Colonic mucosa (tissue), 4 donors: ENCODE measurements around the gene AOPEP. TPM values are rescaled to one million over a fixed set of nuclear protein-coding genes. Genes with fewer than 3 reads are reported as not detected.

ENCODE experiments used
- DNase-seq: peaks from one replicate; pipeline ENCODE4 v3.0.0-alpha.2; 2020
- H3K27ac ChIP-seq: fragments of 200-600 bp; one replicate; pipeline ENCODE4 v1.8.0; 2021
- H3K27me3 ChIP-seq: fragments of 200-600 bp; one replicate; pipeline ENCODE4 v1.8.0; 2021
- H3K36me3 ChIP-seq: fragments of 200-600 bp; one replicate; pipeline ENCODE4 v1.8.0; 2021
- H3K4me1 ChIP-seq: fragments of 200-600 bp; one replicate; pipeline ENCODE4 v1.8.0; 2021; ENCODE audit warnings: mild to moderate bottlenecking
- H3K4me3 ChIP-seq: fragments of 200-600 bp; one replicate; pipeline ENCODE4 v1.8.0; 2021
- H3K9ac ChIP-seq, 2 donors: one replicate each; pipeline ENCODE4 v1.7.0; 2013; ENCODE audit warnings: control low read depth in 2 of 2, low read depth in 2 of 2, low read length in 2 of 2
- H3K9me3 ChIP-seq: fragments of 200-600 bp; one replicate; pipeline ENCODE4 v1.8.0; 2021
- intact Hi-C: fragments of 100-400 bp; cut with DNase I; formaldehyde crosslinking; loops from one replicate; pipeline ENCODE4 v1.14.1; 2022
- total RNA-seq, 2 donors: library from RNA; stranded (reverse); fragmentation: NEBNext Ultra II Directional in 1 of 2; extraction: Animal tissue kit (Norgen Biotek cat#: 25700) in 1 of 2; gene quantifications; one replicate each; pipeline ENCODE4 v1.2.1, GENCODE V29; 2021
- TF ChIP-seq, protein P1 (sequence below): fragments of 200-600 bp; IDR thresholded peaks from one replicate; pipeline ENCODE4 v1.8.0; 2022; ENCODE audit warnings: antibody characterized with exemption, mild to moderate bottlenecking
- donor health status: healthy.
- donor health status: DM: no; HTN: no; CAD: no.
- donor health status: DM: no; HTN: no; CAD: no.

Gene AOPEP
- total RNA-seq, 2 donors from 2014 or later: 38.4 to 43.2 TPM

DNA sequence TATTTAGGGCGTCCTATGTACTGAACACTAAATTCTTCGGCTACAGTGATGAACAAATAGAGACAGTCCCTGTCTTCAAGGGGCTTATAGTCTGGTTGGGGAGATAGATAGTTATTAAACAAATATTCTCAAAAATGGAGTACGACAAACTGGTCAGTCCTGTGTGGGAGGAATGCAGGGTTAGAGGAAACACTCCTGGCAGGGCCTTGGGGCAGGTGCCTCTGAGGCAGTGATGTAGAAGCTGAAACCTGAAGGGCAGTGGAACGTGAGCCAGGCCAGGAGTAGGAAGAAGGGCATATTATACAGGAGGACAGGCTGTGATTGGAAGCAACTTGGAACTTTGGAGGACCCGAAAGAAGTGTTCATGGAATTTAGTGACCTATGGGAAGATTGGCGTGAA is 133.4 kb downstream of the AOPEP start:
- H3K9me3 ChIP-seq: no peaks in the 10 kb centered on the region
- TF ChIP-seq, protein P1, sequence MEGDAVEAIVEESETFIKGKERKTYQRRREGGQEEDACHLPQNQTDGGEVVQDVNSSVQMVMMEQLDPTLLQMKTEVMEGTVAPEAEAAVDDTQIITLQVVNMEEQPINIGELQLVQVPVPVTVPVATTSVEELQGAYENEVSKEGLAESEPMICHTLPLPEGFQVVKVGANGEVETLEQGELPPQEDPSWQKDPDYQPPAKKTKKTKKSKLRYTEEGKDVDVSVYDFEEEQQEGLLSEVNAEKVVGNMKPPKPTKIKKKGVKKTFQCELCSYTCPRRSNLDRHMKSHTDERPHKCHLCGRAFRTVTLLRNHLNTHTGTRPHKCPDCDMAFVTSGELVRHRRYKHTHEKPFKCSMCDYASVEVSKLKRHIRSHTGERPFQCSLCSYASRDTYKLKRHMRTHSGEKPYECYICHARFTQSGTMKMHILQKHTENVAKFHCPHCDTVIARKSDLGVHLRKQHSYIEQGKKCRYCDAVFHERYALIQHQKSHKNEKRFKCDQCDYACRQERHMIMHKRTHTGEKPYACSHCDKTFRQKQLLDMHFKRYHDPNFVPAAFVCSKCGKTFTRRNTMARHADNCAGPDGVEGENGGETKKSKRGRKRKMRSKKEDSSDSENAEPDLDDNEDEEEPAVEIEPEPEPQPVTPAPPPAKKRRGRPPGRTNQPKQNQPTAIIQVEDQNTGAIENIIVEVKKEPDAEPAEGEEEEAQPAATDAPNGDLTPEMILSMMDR: no peak
- intact Hi-C loops: no loop called here
- no peaks in the 10 kb centered on the region for H3K36me3 ChIP-seq
- H3K4me3 ChIP-seq: no peak overlapping the region
- H3K27ac ChIP-seq: no peak overlapping the region
- no peak for DNase-seq
- H3K27me3 ChIP-seq: no peaks in the 10 kb centered on the region
- H3K4me1 ChIP-seq: no peaks in the 10 kb centered on the region
- H3K9ac ChIP-seq: no peak overlapping the region

DNA sequence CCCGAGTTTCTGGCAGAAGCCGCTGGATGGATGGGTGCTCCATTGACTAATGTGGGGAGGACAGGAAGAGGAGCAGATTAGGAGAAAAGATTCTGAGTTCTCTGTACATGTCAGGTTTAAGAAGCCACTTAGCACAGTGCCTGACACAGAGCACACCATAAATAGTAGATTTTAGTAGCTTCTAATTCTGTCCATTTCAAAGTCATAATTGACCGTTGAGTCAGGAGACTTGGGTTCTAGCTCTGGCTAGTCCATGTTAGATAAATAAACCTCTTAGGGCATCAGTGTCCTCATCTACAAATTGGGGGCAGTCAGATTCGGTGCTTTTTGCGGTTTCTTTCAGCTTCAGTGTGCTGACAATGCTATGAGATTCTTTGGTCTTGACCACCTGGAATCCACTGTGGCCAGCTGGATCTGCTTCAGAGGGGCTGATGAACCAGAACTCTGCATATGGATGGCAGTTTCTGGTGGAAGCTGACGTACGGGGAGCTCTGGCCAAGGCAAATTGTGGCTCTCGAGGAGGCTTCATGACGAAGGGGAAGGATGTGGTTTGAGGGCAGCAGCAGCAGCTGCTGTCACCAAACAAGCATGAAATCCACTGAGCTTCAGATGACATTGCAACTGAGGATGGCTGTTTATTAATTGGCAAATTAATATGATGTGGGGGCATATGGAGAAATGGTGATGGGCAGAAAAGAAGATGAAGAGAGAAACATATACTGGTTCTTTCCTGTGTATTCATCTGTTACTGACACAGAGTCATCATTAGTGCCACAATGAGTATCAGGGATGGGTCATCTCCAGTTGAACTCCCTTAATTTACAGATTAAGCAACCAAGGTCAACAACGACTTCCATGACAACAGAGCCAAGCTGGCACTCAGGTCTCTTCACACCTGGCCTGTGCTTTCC is 134.4 kb downstream of the AOPEP start:
- peak overlapping the region; percentile 51 for H3K27ac ChIP-seq
- no peaks in the 10 kb centered on the region for H3K4me1 ChIP-seq
- H3K27me3 ChIP-seq: no peaks in the 10 kb centered on the region
- no peak overlapping the region for H3K9ac ChIP-seq
- intact Hi-C loops: no loop called here
- peak; percentile 42 for DNase-seq
- H3K9me3 ChIP-seq: no peaks in the 10 kb centered on the region
- H3K36me3 ChIP-seq: no peaks in the 10 kb centered on the region
- no peak overlapping the region for H3K4me3 ChIP-seq
- TF ChIP-seq, protein P1: no peak

DNA sequence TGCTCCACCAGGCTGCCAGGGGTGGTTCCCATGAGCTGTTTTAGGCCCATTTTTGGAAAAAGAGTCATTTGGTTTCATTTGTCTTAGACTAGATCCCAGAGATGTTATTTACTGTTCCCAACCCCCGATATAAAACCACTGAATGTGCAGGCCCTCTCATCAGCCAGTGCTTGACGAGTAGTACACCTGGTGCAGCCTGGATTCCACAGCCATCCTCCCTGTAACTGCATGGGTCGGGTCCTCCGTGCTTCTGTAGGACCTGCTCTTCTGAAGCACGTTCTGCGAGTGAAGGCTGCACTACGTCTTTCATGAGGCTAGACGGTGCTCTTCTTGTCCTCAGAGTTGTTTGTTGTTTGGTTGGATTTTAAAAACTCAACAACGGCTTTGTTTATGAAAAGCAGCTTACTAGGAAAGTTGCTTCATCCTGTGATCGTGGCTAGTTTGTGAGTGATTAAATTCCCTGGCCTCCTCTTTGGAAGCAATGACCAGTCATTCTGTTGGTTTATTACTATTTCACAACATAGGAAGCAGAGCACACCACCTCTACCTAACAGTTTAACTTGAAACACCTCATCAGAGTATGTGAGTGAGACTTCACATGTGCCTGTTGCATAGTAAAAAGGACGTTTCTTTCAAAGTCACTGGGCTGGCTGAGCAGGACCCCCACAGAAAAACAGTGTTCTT is 135.2 kb downstream of the AOPEP start:
- Histone ChIP-seq H3K36me3 (no peaks in the 10 kb centered on the region), H3K4me1 (no peaks in the 10 kb centered on the region), H3K4me3 (no peak overlapping the region), H3K9me3 (no peaks in the 10 kb centered on the region), H3K27me3 (no peaks in the 10 kb centered on the region), H3K27ac (peak overlapping the region; percentile 51), H3K9ac (no peak overlapping the region)
- DNase-seq: no peak
- TF ChIP-seq, protein P1: no peak
- intact Hi-C loops: no loop called here

DNA sequence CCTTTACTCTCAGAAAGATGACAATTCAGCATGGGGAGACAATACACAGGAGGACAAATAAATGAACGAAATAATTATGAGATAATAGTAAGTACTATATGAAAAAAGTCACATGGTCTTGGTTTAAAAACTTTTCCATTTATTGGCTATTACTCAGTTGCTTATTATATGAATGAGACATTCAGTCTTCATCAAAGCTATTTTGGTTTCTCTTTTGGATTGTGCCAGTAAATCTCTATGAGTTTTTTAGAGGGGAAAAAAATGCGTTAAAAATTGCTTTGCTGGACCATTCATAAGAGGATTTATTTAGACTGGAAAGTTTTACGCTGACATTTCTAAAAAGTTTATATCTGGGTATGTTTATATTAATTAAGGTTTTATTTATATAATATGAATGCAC is 137.7 kb downstream of the AOPEP start:
- Histone ChIP-seq H3K4me3 (no peak overlapping the region), H3K36me3 (no peaks in the 10 kb centered on the region), H3K27me3 (no peaks in the 10 kb centered on the region), H3K9me3 (no peaks in the 10 kb centered on the region), H3K4me1 (no peaks in the 10 kb centered on the region), H3K27ac (peak overlapping the region; percentile 20), H3K9ac (no peak overlapping the region)
- TF ChIP-seq, protein P1: no peak
- DNase-seq: no peak
- intact Hi-C loops: no loop called here

DNA sequence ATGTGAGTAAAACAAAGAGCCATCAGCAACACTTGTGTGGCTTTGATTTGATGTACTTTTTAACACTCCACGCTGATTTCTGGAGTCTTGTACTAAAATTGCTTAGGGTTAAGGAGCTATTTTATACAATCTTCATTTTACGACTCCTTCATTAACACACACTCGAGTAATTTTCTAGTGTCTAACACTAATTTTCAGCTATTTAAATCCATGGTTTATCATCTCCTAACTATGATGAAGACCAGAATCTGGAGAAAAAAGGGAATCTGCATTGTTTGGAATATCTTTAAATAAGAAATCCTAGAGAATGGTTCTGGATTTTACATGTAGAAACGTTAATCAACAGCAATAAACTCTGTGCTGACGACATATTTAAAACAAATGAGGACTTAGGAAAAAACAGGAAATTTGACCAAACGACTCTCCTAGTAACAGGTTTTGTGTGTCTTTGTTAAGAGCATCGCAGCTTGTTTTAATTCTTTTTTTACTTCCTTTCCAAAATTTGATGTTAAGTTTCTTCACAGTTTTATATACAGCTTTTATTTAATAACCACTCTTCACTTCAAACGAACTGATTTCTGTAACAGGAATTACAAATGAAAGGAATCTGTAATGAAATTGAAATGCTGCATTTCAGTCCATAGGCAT is 138.5 kb downstream of the AOPEP start:
- Histone ChIP-seq H3K27me3 (no peaks in the 10 kb centered on the region), H3K9me3 (no peaks in the 10 kb centered on the region), H3K9ac (peak overlapping the region in 1 of 2 donors; percentile 9), H3K27ac (peak overlapping the region; percentile 83), H3K36me3 (no peaks in the 10 kb centered on the region), H3K4me3 (no peak overlapping the region), H3K4me1 (no peaks in the 10 kb centered on the region)
- intact Hi-C loops: no loop called here
- TF ChIP-seq, protein P1: no peak
- DNase-seq: no peak
